ENCODE results near the gene MDC1.
"Not testable (repeated sequence)": the region's sequence is repeated elsewhere in the genome, so short reads cannot be mapped to it uniquely, and the experiment has no call there.

MDC1 gene

GRCh38 chr6:30683183-30683979 is 33.7 kb downstream of the MDC1 start:
- peaks cover 4% of the 10 kb centered on the region for H3K36me3 ChIP-seq (ENCODE audit: control insufficient read depth, insufficient read depth, low read length)
- peaks cover 39% of the 10 kb centered on the region for H3K4me1 ChIP-seq (ENCODE audit: control insufficient read depth, insufficient read depth, low read length)
- H3K27ac ChIP-seq (ENCODE audit: low read depth, low read length), result peak overlapping the region; percentile 84

DNA sequence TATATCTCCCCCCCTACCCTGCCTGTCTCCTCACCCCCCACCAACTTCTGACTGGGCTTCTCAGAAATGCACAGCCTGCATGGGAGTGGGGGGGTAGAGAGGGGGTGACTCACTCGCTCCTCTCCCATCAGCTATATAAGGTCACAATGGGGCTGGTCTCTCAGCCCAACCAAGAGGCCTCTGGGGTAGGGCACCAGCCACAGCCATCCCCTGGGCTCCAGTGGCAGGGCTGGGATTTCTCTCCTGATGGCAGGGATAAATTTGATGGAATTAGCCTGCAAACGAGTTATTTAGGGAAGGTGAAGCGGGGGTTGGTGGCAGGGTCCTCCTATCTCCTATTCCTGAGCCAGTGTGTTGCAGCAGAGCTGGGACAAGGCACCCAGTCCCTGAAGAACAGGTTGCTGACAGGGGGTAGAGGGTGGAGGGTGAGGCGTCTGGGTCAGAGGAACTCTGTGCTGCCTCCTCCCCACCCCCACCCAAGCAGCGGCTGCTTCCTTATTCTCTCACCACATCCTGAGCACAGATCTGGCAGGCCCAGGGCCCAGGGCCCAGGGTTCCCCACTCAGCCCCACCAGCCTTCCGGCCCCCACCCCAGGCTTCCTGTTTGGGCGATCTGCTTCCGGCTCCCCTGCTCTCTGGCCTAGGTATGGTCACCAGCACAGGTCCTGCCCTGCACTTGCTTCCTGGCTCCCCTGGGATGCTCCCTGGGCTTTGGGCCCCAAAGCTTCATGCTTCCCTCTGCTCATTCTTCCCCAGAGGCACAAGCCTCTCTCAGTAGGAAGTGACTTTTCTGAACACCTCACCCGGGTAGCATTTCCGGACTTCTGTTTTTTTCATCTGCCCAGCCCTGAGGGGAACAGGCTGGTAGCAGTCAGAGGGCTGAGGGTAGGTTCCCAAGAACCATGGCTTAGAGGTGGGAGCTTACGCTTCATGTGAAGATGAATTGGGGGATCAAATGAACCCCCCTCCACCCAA is 34.7 kb downstream of the MDC1 start:
- Histone ChIP-seq H3K9ac (ENCODE audit: low read depth, low read length) (peak overlapping the region; percentile 45), H3K27ac (ENCODE audit: low read depth, low read length) (peak overlapping the region; percentile 84), H3K4me1 (ENCODE audit: control insufficient read depth, insufficient read depth, low read length) (peaks cover 35% of the 10 kb centered on the region), H3K9me3 (ENCODE audit: control insufficient read depth, insufficient read depth, low read length) (no peaks in the 10 kb centered on the region), H3K4me3 (ENCODE audit: low read depth, low read length) (peak overlapping the region; percentile 47), H3K36me3 (ENCODE audit: control insufficient read depth, insufficient read depth, low read length) (peaks cover 11% of the 10 kb centered on the region; the same call in 1 of the 2 replicates), H3K27me3 (ENCODE audit: control insufficient read depth, insufficient read depth, low read length) (no peaks in the 10 kb centered on the region)

More at GRCh38 chr6:30683183-30683979, 33.7 kb downstream of the MDC1 start:
- Histone ChIP-seq H3K9ac (ENCODE audit: low read depth, low read length) (peak overlapping the region; percentile 45), H3K27me3 (ENCODE audit: control insufficient read depth, insufficient read depth, low read length) (no peaks in the 10 kb centered on the region), H3K4me3 (ENCODE audit: low read depth, low read length) (peak overlapping the region; percentile 47), H3K9me3 (ENCODE audit: control insufficient read depth, insufficient read depth, low read length) (no peaks in the 10 kb centered on the region)

GRCh38 chr6:30681766-30682142 is 35.3 kb downstream of the MDC1 start:
- peak overlapping the region; percentile 84 for H3K27ac ChIP-seq (ENCODE audit: low read depth, low read length)
- H3K4me1 ChIP-seq (ENCODE audit: control insufficient read depth, insufficient read depth, low read length), result peaks cover 35% of the 10 kb centered on the region
- H3K9me3 ChIP-seq (ENCODE audit: control insufficient read depth, insufficient read depth, low read length), result no peaks in the 10 kb centered on the region
- H3K4me3 ChIP-seq (ENCODE audit: low read depth, low read length), result no peak overlapping the region
- H3K36me3 ChIP-seq (ENCODE audit: control insufficient read depth, insufficient read depth, low read length), result peaks cover 17% of the 10 kb centered on the region
- H3K27me3 ChIP-seq (ENCODE audit: control insufficient read depth, insufficient read depth, low read length), result no peaks in the 10 kb centered on the region
- no peak overlapping the region for H3K9ac ChIP-seq (ENCODE audit: low read depth, low read length)

GRCh38 chr6:30679765-30680535 is 37.1 kb downstream of the MDC1 start:
- H3K9me3 ChIP-seq (ENCODE audit: control insufficient read depth, insufficient read depth, low read length), result no peaks in the 10 kb centered on the region
- peaks cover 31% of the 10 kb centered on the region for H3K4me1 ChIP-seq (ENCODE audit: control insufficient read depth, insufficient read depth, low read length)
- H3K9ac ChIP-seq (ENCODE audit: low read depth, low read length), result no peak overlapping the region
- no peak overlapping the region for H3K4me3 ChIP-seq (ENCODE audit: low read depth, low read length)
- H3K36me3 ChIP-seq (ENCODE audit: control insufficient read depth, insufficient read depth, low read length), result peaks cover 24% of the 10 kb centered on the region
- peak overlapping the region; percentile 49 for H3K27ac ChIP-seq (ENCODE audit: low read depth, low read length)
- H3K27me3 ChIP-seq (ENCODE audit: control insufficient read depth, insufficient read depth, low read length), result no peaks in the 10 kb centered on the region

- H3K4me3 ChIP-seq (ENCODE audit: low read depth, low read length), result peak overlapping the region; percentile 50; the same call in 1 of the 2 replicates
- H3K27ac ChIP-seq (ENCODE audit: low read depth, low read length), result no peak overlapping the region
- H3K9ac ChIP-seq (ENCODE audit: low read depth, low read length), result no peak overlapping the region
- peaks cover 24% of the 10 kb centered on the region for H3K36me3 ChIP-seq (ENCODE audit: control insufficient read depth, insufficient read depth, low read length)
- peaks cover 29% of the 10 kb centered on the region for H3K4me1 ChIP-seq (ENCODE audit: control insufficient read depth, insufficient read depth, low read length)
- H3K27me3 ChIP-seq (ENCODE audit: control insufficient read depth, insufficient read depth, low read length), result no peaks in the 10 kb centered on the region
- no peaks in the 10 kb centered on the region for H3K9me3 ChIP-seq (ENCODE audit: control insufficient read depth, insufficient read depth, low read length)
Measured at GRCh38 chr6:30678964-30679726, 37.9 kb downstream of the MDC1 start.

DNA sequence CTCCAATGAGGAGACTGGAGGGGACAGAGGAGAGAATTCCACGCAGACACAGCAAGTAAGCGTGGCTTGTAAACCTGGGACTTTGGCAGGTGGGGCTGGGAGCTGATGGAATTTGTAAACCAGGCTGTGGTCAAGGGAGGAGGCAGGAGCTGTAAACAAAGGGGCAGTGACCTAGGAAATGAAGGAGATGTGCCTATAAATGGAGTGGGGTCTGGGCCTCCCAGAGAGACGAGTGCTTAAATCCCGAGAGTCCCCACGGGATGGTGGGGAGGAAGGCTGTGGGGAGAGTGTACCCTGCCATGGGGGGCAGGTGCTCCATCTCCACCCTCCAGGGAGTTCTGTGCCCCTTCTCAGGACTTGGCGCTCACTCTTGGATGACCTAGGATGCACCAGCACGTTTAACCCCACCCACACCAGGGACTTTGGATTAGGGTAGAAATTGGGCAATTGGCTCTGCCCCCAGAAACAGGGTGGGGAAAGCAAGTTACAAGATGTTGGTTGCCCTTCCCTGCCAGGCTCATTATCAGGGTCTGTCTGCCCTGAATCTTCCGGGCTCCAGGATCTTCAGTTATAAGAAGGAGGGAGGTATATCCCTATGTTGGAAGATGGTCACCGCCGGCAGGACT is 40.3 kb downstream of the MDC1 start:
- Histone ChIP-seq H3K27ac (ENCODE audit: low read depth, low read length) (no peak overlapping the region), H3K9ac (ENCODE audit: low read depth, low read length) (no peak overlapping the region), H3K27me3 (ENCODE audit: control insufficient read depth, insufficient read depth, low read length) (no peaks in the 10 kb centered on the region), H3K9me3 (ENCODE audit: control insufficient read depth, insufficient read depth, low read length) (no peaks in the 10 kb centered on the region), H3K36me3 (ENCODE audit: control insufficient read depth, insufficient read depth, low read length) (peaks cover 24% of the 10 kb centered on the region), H3K4me1 (ENCODE audit: control insufficient read depth, insufficient read depth, low read length) (peaks cover 9% of the 10 kb centered on the region), H3K4me3 (ENCODE audit: low read depth, low read length) (no peak overlapping the region)

- Histone ChIP-seq H3K9ac (ENCODE audit: low read depth, low read length) (peak within 1 kb of the TSS; percentile 43; the same call in 1 of the 2 replicates), H3K4me3 (ENCODE audit: low read depth, low read length) (peak within 1 kb of the TSS; percentile 91), H3K27me3 (ENCODE audit: control insufficient read depth, insufficient read depth, low read length) (no peaks in the 10 kb centered on the region), H3K4me1 (ENCODE audit: control insufficient read depth, insufficient read depth, low read length) (no peaks in the 10 kb centered on the region), H3K27ac (ENCODE audit: low read depth, low read length) (peak within 1 kb of the TSS; percentile 76), H3K36me3 (ENCODE audit: control insufficient read depth, insufficient read depth, low read length) (peaks cover 42% of the 10 kb centered on the region), H3K9me3 (ENCODE audit: control insufficient read depth, insufficient read depth, low read length) (no peaks in the 10 kb centered on the region)
Measured at GRCh38 chr6:30672445-30673253, 44.4 kb downstream of the MDC1 start, which contains the start of gene DHX16. DHX16 (minus strand) TSS chr6:30673006; CDS start chr6:30672841, 165 bp downstream.

DNA sequence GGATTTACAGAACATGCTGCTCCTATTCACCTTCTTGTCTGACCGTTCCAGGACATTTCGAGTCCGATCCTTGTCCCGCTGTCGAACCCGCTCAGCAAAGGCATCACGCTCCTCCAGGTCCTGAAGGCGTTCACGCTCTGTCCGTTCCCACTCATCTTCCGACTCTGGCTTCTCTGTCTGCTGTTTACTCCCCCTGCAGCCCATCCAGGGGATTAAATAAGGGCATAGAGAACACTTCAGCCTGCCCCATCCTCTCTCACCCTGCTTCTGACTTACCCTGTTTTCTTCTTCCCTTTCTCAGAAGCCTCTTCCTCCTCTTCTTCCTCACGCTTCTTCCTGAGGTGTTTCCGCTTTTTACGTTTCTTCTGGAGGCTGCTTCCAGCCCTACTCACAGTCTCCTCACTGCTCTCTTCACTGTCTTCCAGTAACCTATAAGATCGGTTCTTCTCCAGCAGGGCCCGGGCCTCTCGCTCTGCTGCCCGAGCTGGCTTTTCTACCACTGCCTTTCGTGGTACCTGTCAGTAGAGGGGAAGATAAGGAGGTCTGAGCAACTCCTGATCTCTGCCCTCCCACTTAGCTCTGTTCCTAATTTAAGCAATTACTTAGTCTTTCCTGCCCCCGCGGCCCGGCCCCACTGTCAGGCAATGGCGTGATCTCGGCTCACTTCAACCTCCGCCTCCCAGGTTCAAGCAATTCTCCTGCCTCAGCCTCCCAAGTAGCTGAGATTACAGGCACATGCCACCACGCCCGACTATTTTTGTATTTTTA is 46.1 kb downstream of the MDC1 start:
- no peaks in the 10 kb centered on the region for H3K9me3 ChIP-seq (ENCODE audit: control insufficient read depth, insufficient read depth, low read length)
- no peak overlapping the region for H3K4me3 ChIP-seq (ENCODE audit: low read depth, low read length)
- H3K4me1 ChIP-seq (ENCODE audit: control insufficient read depth, insufficient read depth, low read length), result no peaks in the 10 kb centered on the region
- H3K9ac ChIP-seq (ENCODE audit: low read depth, low read length), result no peak overlapping the region
- no peak overlapping the region for H3K27ac ChIP-seq (ENCODE audit: low read depth, low read length)
- H3K27me3 ChIP-seq (ENCODE audit: control insufficient read depth, insufficient read depth, low read length), result no peaks in the 10 kb centered on the region
- peaks cover 34% of the 10 kb centered on the region for H3K36me3 ChIP-seq (ENCODE audit: control insufficient read depth, insufficient read depth, low read length)

- not testable (repeated sequence) for H3K9ac ChIP-seq (ENCODE audit: low read depth, low read length); H3K4me3 ChIP-seq (ENCODE audit: low read depth, low read length); H3K27ac ChIP-seq (ENCODE audit: low read depth, low read length); H3K9me3 ChIP-seq (ENCODE audit: control insufficient read depth, insufficient read depth, low read length); H3K27me3 ChIP-seq (ENCODE audit: control insufficient read depth, insufficient read depth, low read length); H3K4me1 ChIP-seq (ENCODE audit: control insufficient read depth, insufficient read depth, low read length)
- peaks cover 76% of the 10 kb centered on the region for H3K36me3 ChIP-seq (ENCODE audit: control insufficient read depth, insufficient read depth, low read length)
Measured at GRCh38 chr6:30666300-30666699, 50.8 kb downstream of the MDC1 start.

All from HUES48 (cell line).